Hepatocyte (in vitro differentiated cells): ENCODE results near the gene CASTOR1. TPM values are rescaled to one million over a fixed set of nuclear protein-coding genes. Genes with fewer than 3 reads are reported as not detected.
A peak's percentile ranks its signal among the peaks of the same experiment; 100 is the strongest.

Experiments
- DNase-seq: peaks from one replicate; pipeline ENCODE4 v3.0.0-alpha.2; 2016; ENCODE audit warnings: low spot score
- H2AFZ ChIP-seq: fragments of 200-600 bp; sonication (generic); 2 replicates; pipeline ENCODE4 v1.6.0; 2016; ENCODE audit warnings: antibody characterized with exemption, mild to moderate bottlenecking
- H3K27ac ChIP-seq: fragments of 200-600 bp; sonication (generic); 2 replicates; pipeline ENCODE4 v1.5.1; 2016; ENCODE audit warnings: mild to moderate bottlenecking
- H3K27me3 ChIP-seq: fragments of 200-600 bp; sonication (generic); 2 replicates; pipeline ENCODE4 v1.6.1; 2016
- H3K36me3 ChIP-seq: fragments of 200-600 bp; sonication (generic); replicated peaks from 2 replicates; pipeline ENCODE4 v1.5.1; 2016; ENCODE audit warnings: low read depth; ENCODE audit not compliant: insufficient read depth
- H3K4me1 ChIP-seq: fragments of 200-600 bp; sonication (generic); 2 replicates; pipeline ENCODE4 v1.5.1; 2016; ENCODE audit warnings: mild to moderate bottlenecking, moderate library complexity; ENCODE audit not compliant: insufficient read depth
- H3K4me2 ChIP-seq: fragments of 200-600 bp; sonication (generic); 2 replicates; pipeline ENCODE4 v1.6.0; 2016
- H3K4me3 ChIP-seq: fragments of 200-600 bp; sonication (generic); 2 replicates; pipeline ENCODE4 v1.5.1; 2016; ENCODE audit warnings: mild to moderate bottlenecking
- H3K79me2 ChIP-seq: fragments of 200-600 bp; sonication (generic); 2 replicates; pipeline ENCODE4 v1.6.0; 2017; ENCODE audit warnings: mild to moderate bottlenecking
- H3K9me2 ChIP-seq: fragments of 200-600 bp; sonication (generic); replicated peaks from 2 replicates; pipeline ENCODE4 v1.6.0; 2017; ENCODE audit warnings: mild to moderate bottlenecking; ENCODE audit not compliant: insufficient read depth
- H3K9me3 ChIP-seq: fragments of 200-600 bp; sonication (generic); 2 replicates; pipeline ENCODE4 v1.5.1; 2016; ENCODE audit warnings: low read depth, mild to moderate bottlenecking
- H4K20me1 ChIP-seq: fragments of 200-600 bp; sonication (generic); 2 replicates; pipeline ENCODE4 v1.6.0; 2016; ENCODE audit warnings: mild to moderate bottlenecking; ENCODE audit not compliant: insufficient read depth, poor library complexity, severe bottlenecking
- CTCF ChIP-seq: fragments of 200-600 bp; sonication (generic); IDR thresholded peaks from 2 replicates; pipeline ENCODE4 v1.5.1; 2016; ENCODE audit warnings: antibody characterized with exemption, mild to moderate bottlenecking; ENCODE audit not compliant: poor library complexity
- EZH2 ChIP-seq: fragments of 200-600 bp; sonication (generic); IDR thresholded peaks from 2 replicates; pipeline ENCODE4 v1.6.1; 2016; ENCODE audit warnings: antibody characterized with exemption, mild to moderate bottlenecking, borderline replicate concordance
- EZH2phosphoT487 ChIP-seq: fragments of 200-600 bp; sonication (generic); IDR thresholded peaks from one replicate; pipeline ENCODE4 v1.6.1; 2018; ENCODE audit warnings: antibody characterized with exemption, mild to moderate bottlenecking, low read depth, moderate library complexity; ENCODE audit not compliant: unreplicated experiment, severe bottlenecking
- WGBS: methylation state at CpG from one replicate; pipeline ENCODE4 v1.1.6; 2016; ENCODE audit warnings: low lambda C conversion rate; ENCODE audit errors: missing lambda C conversion rate; 5-methylcytosine and 5-hydroxymethylcytosine counted together
- polyA plus RNA-seq: library from polyadenylated mRNA; unstranded; fragments of >200 nt; fragmentation: Nextera tagmentation; extraction: Ambion mirVana; gene quantifications from 2 replicates; pipeline ENCODE4 v1.2.1, GENCODE V29; 2016
- total RNA-seq: library from RNA; depleted of rRNA; stranded (reverse); fragments of >200 nt; gene quantifications from 2 replicates; pipeline ENCODE4 v1.2.3, GENCODE V29; 2014

CASTOR1 gene
- total and polyA plus RNA-seq, 2 experiments from 2014 or later: 30.9 to 53.5 TPM

DNA sequence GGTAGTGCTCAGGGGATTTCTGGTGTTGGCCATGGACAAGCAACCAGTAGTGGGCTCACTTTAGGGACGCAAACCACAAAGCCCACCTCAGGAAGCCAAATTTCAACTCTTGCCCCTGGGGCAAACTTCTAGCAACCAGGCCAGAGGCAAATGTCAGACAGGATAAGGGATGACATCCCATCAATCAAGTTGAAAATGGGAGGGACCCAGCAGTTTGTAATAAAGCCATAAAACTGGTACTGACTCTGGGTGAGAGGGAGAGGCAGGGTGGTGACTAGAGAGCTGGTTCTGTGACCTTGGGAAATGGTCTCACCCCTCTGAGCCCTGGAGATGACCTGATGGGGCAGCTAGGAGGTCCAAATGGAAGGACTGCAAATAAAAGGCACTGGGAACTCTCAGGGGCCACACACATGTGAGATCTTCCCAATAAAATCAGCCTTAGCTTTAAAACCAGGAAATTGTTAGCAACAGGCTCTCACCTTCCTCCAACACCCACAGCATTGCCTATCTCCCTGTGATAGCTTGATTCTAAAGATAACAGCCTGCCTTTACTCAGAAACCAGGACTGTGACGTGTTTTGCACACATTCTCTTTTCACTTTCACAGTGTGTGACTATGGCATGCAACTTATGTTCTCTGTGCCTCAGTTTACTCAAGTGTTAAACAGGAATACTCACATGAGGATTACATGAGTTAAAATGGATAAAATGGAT lies 43.8 kb upstream of the CASTOR1 start:
- Histone ChIP-seq H2AFZ (no peak overlapping the region), H4K20me1 (no peaks in the 10 kb centered on the region), H3K27me3 (no peaks in the 10 kb centered on the region), H3K4me2 (no peak overlapping the region), H3K27ac (no peak overlapping the region), H3K4me1 (peaks cover 5% of the 10 kb centered on the region), H3K36me3 (no peaks in the 10 kb centered on the region), H3K9me3 (no peaks in the 10 kb centered on the region), H3K4me3 (no peak overlapping the region), H3K9me2 (no peaks in the 10 kb centered on the region), H3K79me2 (no peaks in the 10 kb centered on the region)
- no peak for DNase-seq
- 94% methylated on average over 2 of the region's 2 CpGs for WGBS
- no peak for TF ChIP-seq EZH2

DNA sequence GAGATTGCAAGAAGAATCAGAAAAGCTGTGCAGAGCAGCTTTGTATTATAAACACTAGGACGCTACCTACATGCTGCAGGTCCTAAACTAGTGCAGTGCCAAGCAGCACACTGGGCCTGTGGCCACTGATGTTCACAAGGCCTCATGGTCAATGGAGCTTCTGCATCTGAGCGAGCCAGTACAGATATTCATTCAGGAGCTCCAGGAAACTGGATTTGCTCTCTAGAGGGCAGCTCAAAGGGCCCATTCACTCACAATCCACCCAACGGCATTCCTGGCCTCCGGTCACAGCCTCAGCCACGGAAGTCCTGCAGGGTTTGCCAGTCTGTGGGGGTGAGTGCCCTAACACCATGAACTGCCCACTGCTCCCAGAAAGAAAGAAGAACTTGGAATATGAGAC lies 43.2 kb upstream of the CASTOR1 start:
- Histone ChIP-seq H3K4me2 (no peak overlapping the region), H4K20me1 (no peaks in the 10 kb centered on the region), H3K4me3 (no peak overlapping the region), H3K9me2 (no peaks in the 10 kb centered on the region), H3K36me3 (no peaks in the 10 kb centered on the region), H2AFZ (no peak overlapping the region), H3K27me3 (no peaks in the 10 kb centered on the region), H3K79me2 (no peaks in the 10 kb centered on the region), H3K27ac (no peak overlapping the region), H3K4me1 (peaks cover 10% of the 10 kb centered on the region), H3K9me3 (no peaks in the 10 kb centered on the region)
- TF ChIP-seq EZH2 (no peak), EZH2phosphoT487 (no peak), CTCF (no peak)
- WGBS: 93% methylated on average over 5 of the region's 5 CpGs
- no peak for DNase-seq

DNA sequence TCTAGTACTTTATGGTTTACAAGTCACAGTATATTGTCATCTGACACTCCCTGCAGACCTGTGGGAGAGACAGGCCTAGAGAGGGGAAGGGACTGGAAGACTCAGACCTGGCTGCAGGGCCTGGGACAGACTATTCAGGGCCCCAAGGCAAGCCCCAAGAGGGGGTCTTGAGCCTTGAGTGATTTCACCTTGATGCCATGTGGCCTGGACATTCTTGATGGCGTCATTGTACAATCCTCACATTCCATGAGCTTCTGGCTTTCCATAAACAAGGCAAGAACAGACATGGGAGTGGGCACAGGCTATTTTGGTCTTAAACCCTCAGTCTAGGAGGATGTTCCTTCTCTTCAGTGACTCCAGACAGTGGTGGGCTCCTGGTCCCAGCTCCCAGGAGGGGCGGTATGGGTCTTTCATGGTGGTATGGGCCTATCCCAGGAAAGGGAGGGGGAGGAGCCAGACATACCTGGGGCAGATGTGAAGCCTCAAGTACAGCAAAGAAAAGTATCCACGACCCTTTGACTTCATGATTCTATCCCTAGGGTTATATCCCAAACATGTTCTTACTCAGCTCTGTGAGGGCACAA lies 39.3 kb upstream of the CASTOR1 start:
- no peak for DNase-seq
- TF ChIP-seq EZH2 (no peak), EZH2phosphoT487 (no peak), CTCF (no peak)
- Histone ChIP-seq H3K79me2 (peaks cover 24% of the 10 kb centered on the region), H3K9me3 (no peaks in the 10 kb centered on the region), H3K36me3 (no peaks in the 10 kb centered on the region), H3K4me3 (no peak overlapping the region), H2AFZ (no peak overlapping the region), H3K4me2 (no peak overlapping the region), H3K27me3 (no peaks in the 10 kb centered on the region), H3K9me2 (no peaks in the 10 kb centered on the region), H3K4me1 (peaks cover 27% of the 10 kb centered on the region), H3K27ac (peak overlapping the region; percentile 91), H4K20me1 (peaks cover 4% of the 10 kb centered on the region)
- WGBS: 66% methylated on average over 3 of the region's 3 CpGs

- peaks cover 27% of the 10 kb centered on the region for H3K4me1 ChIP-seq
- peak overlapping the region; percentile 77 for H3K4me2 ChIP-seq
- H4K20me1 ChIP-seq: peaks cover 4% of the 10 kb centered on the region
- no peaks in the 10 kb centered on the region for H3K9me2 ChIP-seq
- H3K27me3 ChIP-seq: no peaks in the 10 kb centered on the region
- H3K27ac ChIP-seq: peak overlapping the region; percentile 91
- H3K9me3 ChIP-seq: no peaks in the 10 kb centered on the region
- H2AFZ ChIP-seq: no peak overlapping the region
- no peak overlapping the region for H3K4me3 ChIP-seq
- peaks cover 30% of the 10 kb centered on the region for H3K79me2 ChIP-seq
- DNase-seq: peak; percentile 64
- 55% methylated on average over 5 of the region's 5 CpGs for WGBS
- no peaks in the 10 kb centered on the region for H3K36me3 ChIP-seq
- peak; percentile 24 for TF ChIP-seq CTCF
- TF ChIP-seq EZH2phosphoT487: no peak
Measured at GRCh38 chr22:30327864-30328345, 38.6 kb upstream of the CASTOR1 start.
